NT2/D1 (cell line): ENCODE results near the gene RAPSN.

Experiments
- DNase-seq: peaks from one replicate; pipeline ENCODE4 v3.0.0-alpha.2; 2011; ENCODE audit warnings: low read depth, low spot score
- H3K27me3 ChIP-seq: 2 replicates; pipeline ENCODE4 v1.6.0; 2011; ENCODE audit warnings: mild to moderate bottlenecking; ENCODE audit not compliant: insufficient read length, insufficient read depth
- H3K36me3 ChIP-seq: 2 replicates; pipeline ENCODE4 v1.6.1; 2011; ENCODE audit warnings: mild to moderate bottlenecking, low read length, mixed read lengths; ENCODE audit not compliant: insufficient read depth, insufficient read length
- H3K4me1 ChIP-seq: 2 replicates; pipeline ENCODE4 v1.5.1; 2011; ENCODE audit not compliant: insufficient read depth, insufficient read length
- H3K4me3 ChIP-seq: 2 replicates; pipeline ENCODE4 v1.5.1; 2011; ENCODE audit warnings: low read depth; ENCODE audit not compliant: insufficient read length
- H3K9ac ChIP-seq: 2 replicates; pipeline ENCODE4 v1.6.0; 2011; ENCODE audit warnings: low read depth; ENCODE audit not compliant: insufficient read length
- H3K9me3 ChIP-seq: 2 replicates; pipeline ENCODE4 v1.5.1; 2011; ENCODE audit warnings: mild to moderate bottlenecking, low read length; ENCODE audit not compliant: insufficient read depth
- SUZ12 ChIP-seq: IDR thresholded peaks from 2 replicates; pipeline ENCODE4 v1.6.1; 2011; ENCODE audit not compliant: insufficient read length, insufficient read depth; ENCODE audit errors: extremely low read depth
- YY1 ChIP-seq: IDR thresholded peaks from 2 replicates; pipeline ENCODE4 v1.6.1; 2011; ENCODE audit not compliant: insufficient read length, insufficient read depth
- ZNF274 ChIP-seq: IDR thresholded peaks from 2 replicates; pipeline ENCODE4 v1.6.1; 2011; ENCODE audit warnings: mild to moderate bottlenecking, low read depth, low read length

RAPSN gene

DNA sequence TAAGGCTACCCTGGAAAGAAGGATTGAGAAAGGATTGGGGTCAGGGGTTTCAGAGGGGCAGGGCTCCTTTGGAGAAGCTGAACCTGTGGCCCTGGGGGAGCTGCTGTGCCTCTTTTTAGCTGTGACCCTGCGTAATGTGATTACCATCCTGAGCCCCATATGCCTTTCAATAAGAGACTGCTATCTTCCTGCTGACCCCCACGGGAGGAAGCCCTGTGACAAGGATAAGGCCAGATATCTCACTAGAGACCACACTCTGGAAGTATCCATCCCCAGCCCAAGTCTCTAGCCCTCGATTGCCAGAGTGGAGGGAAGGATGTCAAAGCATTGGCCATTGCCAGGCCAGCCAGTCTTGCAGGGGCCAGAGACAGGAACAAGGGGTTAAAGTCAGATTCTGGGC is 45.4 kb downstream of the RAPSN start:
- no peak overlapping the region for H3K9ac ChIP-seq
- no peaks in the 10 kb centered on the region for H3K36me3 ChIP-seq
- no peak overlapping the region for H3K4me3 ChIP-seq
- DNase-seq, result no peak
- peaks cover 5% of the 10 kb centered on the region for H3K4me1 ChIP-seq
- no peaks in the 10 kb centered on the region for H3K9me3 ChIP-seq
- no peaks in the 10 kb centered on the region for H3K27me3 ChIP-seq
- TF ChIP-seq ZNF274, result no peak

DNA sequence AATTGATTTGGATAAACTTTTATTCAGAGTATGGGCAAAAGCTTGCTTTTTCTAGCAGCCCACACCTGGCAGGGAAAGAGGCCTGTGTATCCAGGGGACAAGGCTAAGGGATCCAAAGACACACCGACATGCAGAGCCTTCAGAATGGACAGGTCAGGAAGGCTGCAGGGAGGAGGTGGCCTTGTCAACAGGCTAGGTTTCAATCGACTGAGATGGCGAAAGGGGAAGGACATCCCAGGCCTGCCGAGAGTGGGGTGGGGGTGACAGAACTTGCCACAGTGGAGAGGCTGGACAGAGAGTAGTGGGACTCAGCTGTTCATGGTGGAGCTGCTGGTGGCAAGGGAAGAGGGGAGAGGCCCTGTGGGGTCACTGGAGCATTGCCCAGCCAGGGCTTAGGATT is 45.8 kb downstream of the RAPSN start:
- Histone ChIP-seq H3K36me3 (no peaks in the 10 kb centered on the region), H3K9me3 (no peaks in the 10 kb centered on the region), H3K4me1 (peaks cover 8% of the 10 kb centered on the region), H3K9ac (no peak overlapping the region), H3K27me3 (no peaks in the 10 kb centered on the region), H3K4me3 (no peak overlapping the region)
- TF ChIP-seq YY1 (no peak), ZNF274 (no peak), SUZ12 (no peak)
- DNase-seq, result no peak

DNA sequence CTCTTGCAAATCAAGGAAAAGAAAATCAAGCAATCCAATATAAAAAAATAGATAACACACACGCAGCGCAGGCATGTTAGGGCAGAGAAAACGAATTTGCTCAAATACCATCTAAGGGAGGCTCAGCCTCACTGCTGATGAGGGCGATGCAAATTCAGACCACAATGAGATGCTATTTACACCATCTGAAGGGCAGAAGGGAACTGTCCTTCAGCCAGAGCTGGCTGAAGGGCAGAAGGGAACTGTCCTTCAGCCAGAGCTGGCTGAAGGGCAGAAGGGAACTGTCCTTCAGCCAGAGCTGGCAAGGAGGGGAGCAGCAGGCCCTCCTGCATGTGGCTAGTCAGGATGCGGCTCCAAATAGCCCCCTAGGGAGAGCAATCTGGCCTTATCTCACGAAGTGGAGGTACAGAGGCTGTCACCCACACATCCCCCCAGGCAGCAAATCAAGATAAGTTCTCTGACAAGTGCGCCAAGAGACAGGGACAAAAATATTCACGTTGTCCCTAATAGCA is 48.1 kb downstream of the RAPSN start:
- DNase-seq, result no peak

GRCh38 chr11:47399860-47400767 is 48.8 kb downstream of the RAPSN start:
- DNase-seq, result no peak
- Histone ChIP-seq H3K4me1 (peaks cover 7% of the 10 kb centered on the region), H3K4me3 (no peak overlapping the region), H3K9ac (peak overlapping the region; percentile 57), H3K9me3 (no peaks in the 10 kb centered on the region), H3K36me3 (no peaks in the 10 kb centered on the region), H3K27me3 (no peaks in the 10 kb centered on the region)
- no peak for TF ChIP-seq ZNF274
- no peak for TF ChIP-seq YY1
- TF ChIP-seq SUZ12, result no peak

More for the DNA sequence above, 48.1 kb downstream of the RAPSN start:
- H3K27me3 ChIP-seq, result no peaks in the 10 kb centered on the region
- TF ChIP-seq SUZ12, result no peak
- TF ChIP-seq ZNF274, result no peak
- no peak for TF ChIP-seq YY1
- H3K4me3 ChIP-seq, result no peak overlapping the region
- no peak overlapping the region for H3K9ac ChIP-seq
- H3K9me3 ChIP-seq, result no peaks in the 10 kb centered on the region
- peaks cover 7% of the 10 kb centered on the region for H3K4me1 ChIP-seq
- no peaks in the 10 kb centered on the region for H3K36me3 ChIP-seq

- Histone ChIP-seq H3K9ac (peak overlapping the region; percentile 18), H3K27me3 (no peaks in the 10 kb centered on the region), H3K4me3 (no peak overlapping the region), H3K4me1 (peaks cover 15% of the 10 kb centered on the region), H3K36me3 (no peaks in the 10 kb centered on the region), H3K9me3 (no peaks in the 10 kb centered on the region)
- DNase-seq, result no peak
- TF ChIP-seq ZNF274 (no peak), SUZ12 (no peak), YY1 (no peak)
Measured at GRCh38 chr11:47398551-47398950, 50.4 kb downstream of the RAPSN start.

- Histone ChIP-seq H3K4me1 (peaks cover 19% of the 10 kb centered on the region), H3K9me3 (no peaks in the 10 kb centered on the region), H3K4me3 (no peak overlapping the region), H3K36me3 (no peaks in the 10 kb centered on the region), H3K9ac (no peak overlapping the region), H3K27me3 (no peaks in the 10 kb centered on the region)
- DNase-seq, result no peak
- no peak for TF ChIP-seq ZNF274
- no peak for TF ChIP-seq SUZ12
- no peak for TF ChIP-seq YY1
Measured at GRCh38 chr11:47398011-47398410, 50.9 kb downstream of the RAPSN start.

DNA sequence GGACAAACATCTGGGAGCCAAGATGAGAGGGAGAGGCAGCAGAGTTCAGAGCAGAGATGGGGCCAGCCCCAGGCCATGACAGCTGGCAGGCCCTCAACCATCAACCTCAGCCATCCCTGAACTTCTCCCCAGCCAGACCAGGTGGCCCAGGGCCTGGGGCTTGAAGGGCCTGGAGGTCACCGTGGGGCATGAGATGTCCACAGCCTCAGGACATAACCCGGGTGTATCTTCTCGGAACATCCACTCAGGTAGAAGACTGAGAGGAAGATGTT is 53.0 kb downstream of the RAPSN start:
- H3K9ac ChIP-seq, result peak overlapping the region; percentile 21

More for the DNA sequence above, 53.0 kb downstream of the RAPSN start:
- Histone ChIP-seq H3K27me3 (no peaks in the 10 kb centered on the region), H3K4me1 (peaks cover 28% of the 10 kb centered on the region), H3K4me3 (no peak overlapping the region), H3K36me3 (no peaks in the 10 kb centered on the region), H3K9me3 (no peaks in the 10 kb centered on the region)
- TF ChIP-seq SUZ12, result no peak
- no peak for TF ChIP-seq ZNF274
- TF ChIP-seq YY1, result no peak
- DNase-seq, result no peak
